IMR-90 (cell line): ENCODE data around the gene CFAP161. TPM values are rescaled to one million over a fixed set of nuclear protein-coding genes. Genes with fewer than 3 reads are reported as not detected.
A peak's percentile ranks its signal among the peaks of the same experiment; 100 is the strongest.

ENCODE experiments used
- ATAC-seq: fragments of 200-7000 bp; cut with Tn5 transposase; 2 replicates; pipeline ENCODE4 v1.9.1; 2020; ENCODE audit warnings: low read depth, mild to moderate bottlenecking, moderate library complexity
- BruUV-seq: library from RNA; stranded (reverse); fragments of 400-500 nt; replicated peaks from 2 replicates; lab custom pipeline; 2021; lab: Mats Ljungman, UMichigan
- CTCF ChIA-PET: fragments of 300-600 bp; formaldehyde crosslinking; extraction: SDS; loops from one replicate; lab custom pipeline; 2021; ENCODE audit warnings: antibody characterized with exemption; lab: Yijun Ruan, JAX
- POLR2A ChIA-PET: fragments of 300-600 bp; sonication (Branson Sonifier 250); formaldehyde crosslinking; loops from one replicate; lab custom pipeline; 2022; ENCODE audit warnings: antibody characterized with exemption; ENCODE audit not compliant: unreplicated experiment; lab: Charles Lee
- DNase-seq: peaks from one replicate; pipeline ENCODE4 v3.0.0; 2013
- H2AFZ ChIP-seq: replicated peaks from 2 replicates; pipeline ENCODE3; 2013; ENCODE audit warnings: low read length, mild to moderate bottlenecking; ENCODE audit not compliant: poor library complexity
- H2AK5ac ChIP-seq: 2 replicates; pipeline ENCODE4 v1.6.1; 2013; ENCODE audit warnings: low read depth, low read length, inconsistent platforms
- H2AK9ac ChIP-seq: replicated peaks from 2 replicates; pipeline ENCODE3; 2013; ENCODE audit warnings: mild to moderate bottlenecking, low read depth, low read length, moderate library complexity; ENCODE audit not compliant: poor library complexity
- H2BK120ac ChIP-seq: 2 replicates; pipeline ENCODE4 v1.6.1; 2013; ENCODE audit warnings: low read depth, low read length, inconsistent platforms
- H2BK15ac ChIP-seq: 3 replicates; pipeline ENCODE4 v1.6.1; 2013; ENCODE audit warnings: low read depth, low read length, inconsistent platforms
- H2BK20ac ChIP-seq: 2 replicates; pipeline ENCODE4 v1.6.1; 2013; ENCODE audit warnings: low read depth, mild to moderate bottlenecking, inconsistent platforms, low read length, moderate library complexity
- H2BK5ac ChIP-seq: 2 replicates; pipeline ENCODE4 v1.6.1; 2013; ENCODE audit warnings: mild to moderate bottlenecking, low read depth, low read length, inconsistent platforms; ENCODE audit not compliant: poor library complexity, severe bottlenecking
- H3K14ac ChIP-seq: replicated peaks from 2 replicates; pipeline ENCODE4 v1.6.1; 2013; ENCODE audit warnings: low read depth, low read length, inconsistent platforms
- H3K18ac ChIP-seq: 2 replicates; pipeline ENCODE4 v1.6.1; 2013; ENCODE audit warnings: low read depth, low read length, control low read depth
- H3K23ac ChIP-seq: 2 replicates; pipeline ENCODE4 v1.6.1; 2013; ENCODE audit warnings: low read depth, low read length, inconsistent platforms
- H3K27ac ChIP-seq: 2 replicates; pipeline ENCODE4 v1.5.1; 2013; ENCODE audit warnings: mild to moderate bottlenecking, control low read depth, low read length; ENCODE audit not compliant: insufficient read depth
- H3K27me3 ChIP-seq: 2 replicates; pipeline ENCODE4 v1.6.1; 2013; ENCODE audit warnings: low read length; ENCODE audit not compliant: control insufficient read depth, insufficient read depth
- H3K36me3 ChIP-seq: 2 replicates; pipeline ENCODE4 v1.6.1; 2013; ENCODE audit warnings: low read length, mixed read lengths; ENCODE audit not compliant: control insufficient read depth, insufficient read depth
- H3K4ac ChIP-seq: 2 replicates; pipeline ENCODE4 v1.6.1; 2013; ENCODE audit warnings: low read depth, low read length, inconsistent platforms
- H3K4me1 ChIP-seq: 2 replicates; pipeline ENCODE4 v1.6.1; 2013; ENCODE audit warnings: low read length, mixed read lengths; ENCODE audit not compliant: control insufficient read depth, insufficient read depth
- H3K4me2 ChIP-seq: 2 replicates; pipeline ENCODE4 v1.6.1; 2013; ENCODE audit warnings: low read depth, mild to moderate bottlenecking, control low read depth, low read length, moderate library complexity
- H3K4me3 ChIP-seq: 2 replicates; pipeline ENCODE4 v1.5.1; 2013; ENCODE audit warnings: low read depth, mild to moderate bottlenecking, control low read depth, low read length, moderate library complexity; ENCODE audit not compliant: insufficient read depth
- H3K56ac ChIP-seq: 2 replicates; pipeline ENCODE4 v1.6.1; 2013; ENCODE audit warnings: low read length, inconsistent platforms; ENCODE audit not compliant: insufficient read depth; ENCODE audit errors: extremely low read depth
- H3K79me1 ChIP-seq, 2 experiments: 2 replicates each; pipeline ENCODE4 v1.6.1; 2013; ENCODE audit warnings: low read length in 2 of 2, inconsistent platforms in 1 of 2, low read depth in 1 of 2
- H3K9ac ChIP-seq: 2 replicates; pipeline ENCODE4 v1.6.1; 2013; ENCODE audit warnings: low read depth, low read length, control low read depth
- H3K9me1 ChIP-seq: 2 replicates; pipeline ENCODE4 v1.6.1; 2013; ENCODE audit warnings: low read length, inconsistent platforms; ENCODE audit not compliant: insufficient read depth
- H3K9me3 ChIP-seq: 2 replicates; pipeline ENCODE4 v1.6.1; 2013; ENCODE audit warnings: low read length; ENCODE audit not compliant: control insufficient read depth, insufficient read depth
- H4K20me1 ChIP-seq: 2 replicates; pipeline ENCODE4 v1.6.1; 2013; ENCODE audit warnings: low read length, inconsistent platforms; ENCODE audit not compliant: insufficient read depth
- H4K5ac ChIP-seq: 2 replicates; pipeline ENCODE4 v1.6.1; 2013; ENCODE audit warnings: mild to moderate bottlenecking, low read depth, low read length, control low read depth
- H4K8ac ChIP-seq, 2 experiments: 2 replicates each; pipeline ENCODE4 v1.6.1; 2013; ENCODE audit warnings: low read depth in 2 of 2, low read length in 2 of 2, control low read depth in 1 of 2, inconsistent platforms in 1 of 2
- H4K91ac ChIP-seq: 2 replicates; pipeline ENCODE4 v1.6.1; 2013; ENCODE audit warnings: low read depth, low read length, inconsistent platforms; ENCODE audit not compliant: insufficient read depth
- CHD1 ChIP-seq: IDR thresholded peaks from 2 replicates; pipeline ENCODE4 v1.6.1; 2012; ENCODE audit warnings: low read depth, low read length, improper control_type of control experiment
- FOS ChIP-seq: fragments of 150-350 bp; IDR thresholded peaks from 2 replicates; pipeline ENCODE4 v1.6.1; 2016; ENCODE audit warnings: low read depth, low read length
- MAZ ChIP-seq: IDR thresholded peaks from 2 replicates; pipeline ENCODE4 v1.6.1; 2012; ENCODE audit warnings: low read depth, mild to moderate bottlenecking, low read length, improper control_type of control experiment, moderate library complexity, borderline replicate concordance
- MXI1 ChIP-seq: IDR thresholded peaks from 2 replicates; pipeline ENCODE4 v1.6.1; 2012; ENCODE audit warnings: low read depth, mild to moderate bottlenecking, low read length, moderate library complexity, borderline replicate concordance
- WGBS, 2 experiments: methylation state at CpG; one replicate each; pipeline versions ENCODE4 v1.1.5 to v1.1.7; 2013; ENCODE audit warnings: missing lambda C conversion rate in 2 of 2; ENCODE audit not compliant: insufficient read length in 1 of 2; ENCODE audit errors: extremely low coverage in 2 of 2; 5-methylcytosine and 5-hydroxymethylcytosine counted together
- dilution Hi-C: fragments of 300-500 bp; cut with HindIII; formaldehyde crosslinking; loops from one replicate; pipeline ENCODE4 v1.14.3; 2018; ENCODE audit warnings: low sequenced_read_pairs; ENCODE audit not compliant: unreplicated experiment
- in situ Hi-C: fragments of 300-500 bp; cut with MboI; formaldehyde crosslinking; loops from 3 replicates; pipeline ENCODE4 v1.14.3; 2019; ENCODE audit warnings: low sequenced_read_pairs, inconsistent platforms, mixed read lengths
- intact Hi-C: fragments of 100-400 bp; cut with micrococcal nuclease; formaldehyde crosslinking; loops from 2 replicates; pipeline ENCODE4 v1.10.0; 2022
- polyA plus RNA-seq, 3 experiments: library from polyadenylated mRNA; depleted of rRNA; stranded (reverse); fragments of >200 nt; gene quantifications; 2 replicates each; pipeline ENCODE4 v1.2.3, GENCODE V29; 2012; ENCODE audit warnings: low replicate concordance in 1 of 3
- total RNA-seq: library from RNA; depleted of rRNA; stranded (reverse); fragments of >200 nt; gene quantifications from 2 replicates; pipeline ENCODE4 v1.2.3, GENCODE V29; 2012
- TF ChIP-seq, protein P1 (sequence below): conservative IDR thresholded peaks from 2 replicates; pipeline ENCODE4 v1.5.1; 2012; ENCODE audit warnings: mild to moderate bottlenecking, low read depth, low read length, improper control_type of control experiment

The CFAP161 gene
- total and polyA plus RNA-seq, 2 of the 4 experiments (the other 2 are of a cell fraction): not detected

DNA sequence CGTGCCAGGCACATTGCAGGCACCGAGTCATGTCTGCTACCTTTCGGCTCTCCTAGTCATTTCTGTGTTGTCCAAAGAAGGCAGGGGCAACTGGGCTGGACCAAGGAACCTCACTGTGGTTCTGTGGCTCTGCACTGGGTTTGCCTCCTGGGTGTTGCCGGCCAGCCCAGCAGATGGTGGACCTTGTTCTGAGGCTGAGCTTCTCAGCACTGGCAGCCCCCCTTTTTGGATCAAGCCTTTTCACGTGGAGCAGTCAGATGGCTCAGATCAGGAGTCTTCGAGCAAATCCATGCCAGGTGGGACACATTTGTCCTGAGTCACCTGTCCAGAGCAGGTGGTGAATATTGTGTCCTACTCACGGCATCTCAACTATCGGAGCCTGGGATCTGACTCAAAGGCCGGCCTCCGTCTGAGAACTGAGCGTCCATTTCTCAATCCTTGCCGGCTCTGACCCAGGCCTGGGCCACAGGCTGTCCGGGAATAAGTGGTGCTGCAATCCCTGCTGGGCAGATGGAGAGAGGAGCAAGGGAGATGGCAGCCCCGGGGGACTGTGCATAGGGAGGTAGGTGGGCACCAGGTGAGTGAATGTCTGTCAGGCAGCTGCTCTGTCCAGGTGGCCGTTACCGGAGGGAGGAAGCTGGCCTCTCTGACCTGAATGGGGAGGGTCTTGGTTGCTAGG, 62.6 kb downstream of the CFAP161 start, which contains the start of gene IL16:
TSS of gene IL16 (plus strand) at position 304 of the 679 bp plus-strand sequence. CDS start 28,521 bp downstream, outside the sequence.
- H3K14ac ChIP-seq: no peak within 1 kb of the TSS
- in situ Hi-C loops: no loop called here

More for the DNA sequence above, 62.6 kb downstream of the CFAP161 start, which contains the start of gene IL16:
- Histone ChIP-seq H3K4ac (peak within 1 kb of the TSS; percentile 56), H2AK5ac (peak within 1 kb of the TSS; percentile 48; the same call in 1 of the 2 replicates), H3K4me1 (peaks cover 7% of the 10 kb centered on the region), H4K5ac (0 out of 2 replicates have a peak within 1 kb of the TSS, but pooled peaks have one; percentile 6), H2AK9ac (no peak within 1 kb of the TSS), H3K9ac (no peak within 1 kb of the TSS), H3K36me3 (peaks cover 7% of the 10 kb centered on the region; the same call in 1 of the 2 replicates), H3K9me1 (peaks cover 4% of the 10 kb centered on the region), H3K56ac (no peak within 1 kb of the TSS), H2BK20ac (peak within 1 kb of the TSS; percentile 46; the same call in 1 of the 2 replicates), H4K8ac (peak within 1 kb of the TSS in 1 of 2 experiments; percentile 56; a peak in 1 of 4 replicates), H2BK120ac (peak within 1 kb of the TSS; percentile 39; the same call in 1 of the 2 replicates), H4K20me1 (no peaks in the 10 kb centered on the region), H3K79me1 (no peaks in the 10 kb centered on the region), H3K23ac (no peak within 1 kb of the TSS), H2BK5ac (no peak within 1 kb of the TSS), H3K27me3 (no peaks in the 10 kb centered on the region), H3K18ac (no peak within 1 kb of the TSS; the same call in 1 of the 2 replicates), H3K4me3 (no peak within 1 kb of the TSS), H2BK15ac (peak within 1 kb of the TSS; percentile 74; the same call in 2 of the 3 replicates), H3K9me3 (no peaks in the 10 kb centered on the region), H3K4me2 (no peak within 1 kb of the TSS), H4K91ac (peak within 1 kb of the TSS; percentile 30), H3K27ac (no peak within 1 kb of the TSS), H2AFZ (peak within 1 kb of the TSS; percentile 15)
- intact Hi-C loops: loop anchor here (5.0 kb wide), 1 partner anchor 41 kb away; no protein-coding TSS in a partner anchor
- DNase-seq: no peak
- POLR2A ChIA-PET: no interaction called here
- TF ChIP-seq, protein P1, sequence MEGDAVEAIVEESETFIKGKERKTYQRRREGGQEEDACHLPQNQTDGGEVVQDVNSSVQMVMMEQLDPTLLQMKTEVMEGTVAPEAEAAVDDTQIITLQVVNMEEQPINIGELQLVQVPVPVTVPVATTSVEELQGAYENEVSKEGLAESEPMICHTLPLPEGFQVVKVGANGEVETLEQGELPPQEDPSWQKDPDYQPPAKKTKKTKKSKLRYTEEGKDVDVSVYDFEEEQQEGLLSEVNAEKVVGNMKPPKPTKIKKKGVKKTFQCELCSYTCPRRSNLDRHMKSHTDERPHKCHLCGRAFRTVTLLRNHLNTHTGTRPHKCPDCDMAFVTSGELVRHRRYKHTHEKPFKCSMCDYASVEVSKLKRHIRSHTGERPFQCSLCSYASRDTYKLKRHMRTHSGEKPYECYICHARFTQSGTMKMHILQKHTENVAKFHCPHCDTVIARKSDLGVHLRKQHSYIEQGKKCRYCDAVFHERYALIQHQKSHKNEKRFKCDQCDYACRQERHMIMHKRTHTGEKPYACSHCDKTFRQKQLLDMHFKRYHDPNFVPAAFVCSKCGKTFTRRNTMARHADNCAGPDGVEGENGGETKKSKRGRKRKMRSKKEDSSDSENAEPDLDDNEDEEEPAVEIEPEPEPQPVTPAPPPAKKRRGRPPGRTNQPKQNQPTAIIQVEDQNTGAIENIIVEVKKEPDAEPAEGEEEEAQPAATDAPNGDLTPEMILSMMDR: no peak
- no peak for TF ChIP-seq MXI1
- TF ChIP-seq FOS: no peak
- no peak for TF ChIP-seq CHD1
- TF ChIP-seq MAZ: no peak
- CTCF ChIA-PET: interaction anchor here (0.5 kb wide), 1 partner anchor 303 kb away, joined by 3 read pairs; no protein-coding TSS in a partner anchor
- 78% methylated on average over 4 of the region's 16 CpGs; no CpG with 5 or more reads in 1 of the 2 experiments for WGBS, 2 experiments
- BruUV-seq: no TSS peak
- dilution Hi-C loops: no loop called here
- no peak for ATAC-seq
